Upper lobe of left lung (tissue), 4 donors: ENCODE results near the gene USP15.

Experiments used
- EP300 ChIP-seq, 4 donors: sonication (generic); formaldehyde crosslinking; IDR thresholded peaks; one replicate each; pipeline ENCODE4 v1.5.1; 2017; ENCODE audit warnings: antibody characterized with exemption in 4 of 4, control low read depth in 2 of 4
- POLR2A ChIP-seq, 4 donors: fragments of 450-650 bp; IDR thresholded peaks; one replicate each; pipeline ENCODE4 v1.5.1; 2016 to 2017; ENCODE audit warnings: antibody characterized with exemption in 4 of 4, mild to moderate bottlenecking in 2 of 4
- POLR2AphosphoS5 ChIP-seq, 2 donors: sonication (generic); formaldehyde crosslinking; IDR thresholded peaks; one replicate each; pipeline ENCODE4 v1.5.1; 2017; ENCODE audit warnings: antibody characterized with exemption in 2 of 2
- TF ChIP-seq, protein P1 (sequence below), 6 experiments: fragments of 450-650 bp in 4 of 6; fragments of 200-600 bp in 2 of 6; sonication (generic) in 2 of 6; IDR thresholded peaks; one replicate each; pipeline ENCODE4 v1.5.1; 2016 to 2019; ENCODE audit warnings: antibody characterized with exemption in 6 of 6

DNA sequence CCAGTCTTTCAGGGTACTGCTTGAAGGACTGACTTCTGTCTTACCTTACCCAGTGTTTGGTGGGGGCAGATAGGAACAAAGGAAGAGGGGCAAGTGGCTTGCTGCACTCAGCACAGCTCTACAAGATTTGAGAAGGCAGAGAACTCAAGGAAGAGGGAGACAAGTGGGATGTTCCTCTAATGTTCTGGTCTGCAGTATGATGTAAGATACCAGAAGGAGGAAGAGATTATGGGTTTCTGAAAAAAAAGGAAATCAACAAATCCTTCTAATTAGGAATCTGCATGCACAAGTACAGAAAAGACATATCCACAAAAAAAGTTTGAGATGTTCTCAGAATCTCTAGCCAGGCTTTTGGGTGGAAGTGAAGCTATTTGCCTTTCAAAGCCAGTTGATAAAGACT, 37.1 kb downstream of the USP15 start:
- TF ChIP-seq EP300 (IDR thresholded peaks at IDR 0.05) (no peak), POLR2A (IDR thresholded peaks at IDR 0.05) (no peak), POLR2AphosphoS5 (IDR thresholded peaks at IDR 0.05) (no peak)
- TF ChIP-seq, protein P1, sequence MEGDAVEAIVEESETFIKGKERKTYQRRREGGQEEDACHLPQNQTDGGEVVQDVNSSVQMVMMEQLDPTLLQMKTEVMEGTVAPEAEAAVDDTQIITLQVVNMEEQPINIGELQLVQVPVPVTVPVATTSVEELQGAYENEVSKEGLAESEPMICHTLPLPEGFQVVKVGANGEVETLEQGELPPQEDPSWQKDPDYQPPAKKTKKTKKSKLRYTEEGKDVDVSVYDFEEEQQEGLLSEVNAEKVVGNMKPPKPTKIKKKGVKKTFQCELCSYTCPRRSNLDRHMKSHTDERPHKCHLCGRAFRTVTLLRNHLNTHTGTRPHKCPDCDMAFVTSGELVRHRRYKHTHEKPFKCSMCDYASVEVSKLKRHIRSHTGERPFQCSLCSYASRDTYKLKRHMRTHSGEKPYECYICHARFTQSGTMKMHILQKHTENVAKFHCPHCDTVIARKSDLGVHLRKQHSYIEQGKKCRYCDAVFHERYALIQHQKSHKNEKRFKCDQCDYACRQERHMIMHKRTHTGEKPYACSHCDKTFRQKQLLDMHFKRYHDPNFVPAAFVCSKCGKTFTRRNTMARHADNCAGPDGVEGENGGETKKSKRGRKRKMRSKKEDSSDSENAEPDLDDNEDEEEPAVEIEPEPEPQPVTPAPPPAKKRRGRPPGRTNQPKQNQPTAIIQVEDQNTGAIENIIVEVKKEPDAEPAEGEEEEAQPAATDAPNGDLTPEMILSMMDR (IDR thresholded peaks at IDR 0.05) = no peak
